NB4 (cell line): ENCODE measurements around the gene TMEM86B.
A peak's percentile ranks its signal among the peaks of the same experiment; 100 is the strongest.

Experiments
- DNase-seq: peaks from one replicate; pipeline ENCODE4 v3.0.0; 2010; ENCODE audit warnings: low read depth
- H3K4me3 ChIP-seq: one replicate; pipeline ENCODE4 v1.5.1; 2011; ENCODE audit warnings: mild to moderate bottlenecking, low read depth, low read length, moderate library complexity
- CTCF ChIP-seq: IDR thresholded peaks from one replicate; pipeline ENCODE4 v1.5.1; 2012; ENCODE audit warnings: low read depth, low read length
- MAX ChIP-seq: IDR thresholded peaks from 2 replicates; pipeline ENCODE4 v1.6.1; 2011; ENCODE audit warnings: low read depth, low read length
- MYC ChIP-seq: IDR thresholded peaks from 2 replicates; pipeline ENCODE4 v1.6.1; 2011; ENCODE audit warnings: low read depth, low read length
- POLR2A ChIP-seq: IDR thresholded peaks from 2 replicates; pipeline ENCODE4 v1.6.1; 2011; ENCODE audit warnings: mild to moderate bottlenecking; ENCODE audit not compliant: insufficient read length; ENCODE audit errors: extremely low read depth

TMEM86B gene

GRCh38 chr19:55255618-55256423, 27.3 kb upstream of the TMEM86B start:
- peak; percentile 77 for DNase-seq
- peak overlapping the region; percentile 88 for H3K4me3 ChIP-seq
- TF ChIP-seq MYC: peak; percentile 59; the same call in 1 of the 2 replicates
- no peak for TF ChIP-seq CTCF
- no peak; the same call in 1 of the 2 replicates for TF ChIP-seq MAX
- TF ChIP-seq POLR2A: peak; percentile 44

GRCh38 chr19:55254625-55254977, 26.0 kb upstream of the TMEM86B start:
- DNase-seq: no peak
- TF ChIP-seq CTCF (no peak), POLR2A (no peak), MYC (no peak), MAX (no peak)
- H3K4me3 ChIP-seq: peak overlapping the region; percentile 88

GRCh38 chr19:55253842-55254624, 25.5 kb upstream of the TMEM86B start:
- TF ChIP-seq MYC (peak; percentile 71), POLR2A (peak; percentile 31), CTCF (no peak), MAX (peak; percentile 33)
- H3K4me3 ChIP-seq: peak overlapping the region; percentile 88
- DNase-seq: peak; percentile 85

- no peak for TF ChIP-seq MYC
- TF ChIP-seq MAX: no peak
- no peak for TF ChIP-seq CTCF
- TF ChIP-seq POLR2A: no peak
- DNase-seq: no peak
- H3K4me3 ChIP-seq: peak overlapping the region; percentile 88
These were observed 24.4 kb upstream of the TMEM86B start for GRCh38 chr19:55252760-55253663.

GRCh38 chr19:55251341-55252081, 22.9 kb upstream of the TMEM86B start:
- H3K4me3 ChIP-seq: no peak overlapping the region
- TF ChIP-seq MYC (no peak), MAX (no peak), CTCF (no peak), POLR2A (no peak)
- DNase-seq: peak; percentile 29
